GF-D8 (cell line): ENCODE results near the gene EZH2.

ENCODE experiments used
- DNase-seq: peaks from one replicate; lab custom pipeline; 2025; lab: John Stamatoyannopoulos, UW

Gene EZH2

DNA sequence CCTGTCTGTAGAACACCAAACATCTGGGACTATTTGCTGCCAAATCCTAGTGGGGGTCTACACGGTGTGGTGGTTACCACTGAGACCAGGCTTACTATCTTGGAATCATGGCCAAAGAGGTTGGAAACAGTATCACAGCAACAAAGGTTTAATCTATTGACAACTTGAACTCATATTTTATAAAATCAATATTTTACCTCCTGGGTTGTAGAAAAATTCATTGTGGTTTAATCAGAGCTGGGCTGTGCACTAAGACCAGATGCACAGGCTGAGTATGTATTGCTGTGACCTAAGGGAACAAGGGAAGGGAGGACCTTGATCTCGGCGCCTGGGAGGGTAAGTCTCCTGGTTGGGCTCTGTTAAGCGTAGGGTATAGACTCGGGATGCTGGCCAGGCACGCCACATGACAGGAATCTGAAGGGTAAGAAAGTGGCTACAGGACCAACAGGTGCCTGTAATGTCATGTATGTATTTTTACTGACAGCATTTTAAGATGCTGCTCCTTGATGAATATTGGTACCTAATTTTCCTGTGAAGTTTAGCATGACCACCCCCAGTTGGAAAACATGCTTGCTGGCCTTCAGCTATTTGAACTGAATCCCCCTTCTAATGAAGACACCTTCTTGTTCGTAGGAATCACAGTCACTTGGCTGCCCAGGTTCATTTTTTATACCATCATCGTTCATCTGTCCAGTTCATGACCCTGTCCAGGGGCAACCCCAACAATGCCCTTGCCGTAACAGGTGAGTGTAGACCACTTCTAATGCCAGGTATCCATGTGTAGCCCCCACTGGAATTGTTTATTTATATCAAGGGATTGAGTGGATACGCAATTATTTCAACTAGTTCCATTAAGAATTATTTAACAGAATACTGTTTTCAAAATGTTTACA, 79.5 kb downstream of the EZH2 start:
- no peak for DNase-seq

DNA sequence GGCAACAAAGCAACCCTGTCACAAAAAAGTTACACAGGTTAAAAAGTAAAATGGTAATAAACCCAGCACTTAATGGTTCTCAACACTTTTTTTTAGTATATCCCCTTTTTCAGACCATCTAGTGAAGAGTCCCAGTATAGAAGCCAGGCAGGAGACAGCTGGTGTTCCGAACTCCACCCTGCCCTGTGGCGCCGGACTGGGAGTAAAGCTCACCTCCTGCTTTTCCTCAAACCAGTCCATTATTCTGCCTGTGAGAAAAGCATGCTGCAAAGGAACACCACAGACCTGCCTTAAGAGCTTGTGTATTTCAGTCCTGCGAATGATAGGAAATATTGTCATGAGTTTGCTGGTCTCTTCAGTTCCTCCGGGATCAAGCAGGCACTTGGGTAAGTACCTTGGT, 81.0 kb downstream of the EZH2 start:
- DNase-seq: no peak

DNA sequence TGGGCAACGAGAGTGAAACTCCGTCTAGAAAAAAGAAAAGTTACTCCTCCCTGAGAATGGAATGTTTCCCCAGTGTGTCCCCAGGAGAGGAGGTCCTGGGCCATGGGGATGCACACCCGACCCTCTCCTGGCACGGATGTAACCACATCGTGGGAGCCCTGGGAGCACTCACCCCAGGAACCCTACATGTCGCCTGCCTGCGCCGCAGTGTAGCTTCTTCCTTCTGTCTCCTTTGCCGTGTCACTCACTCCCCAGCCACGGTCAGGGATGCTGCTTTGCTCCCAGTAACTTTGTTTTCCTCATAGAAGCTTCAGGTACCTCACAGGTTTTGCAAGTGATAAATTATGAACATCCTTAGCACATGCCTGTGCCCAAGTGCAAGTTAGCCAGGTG, 82.0 kb downstream of the EZH2 start:
- DNase-seq: no peak

DNA sequence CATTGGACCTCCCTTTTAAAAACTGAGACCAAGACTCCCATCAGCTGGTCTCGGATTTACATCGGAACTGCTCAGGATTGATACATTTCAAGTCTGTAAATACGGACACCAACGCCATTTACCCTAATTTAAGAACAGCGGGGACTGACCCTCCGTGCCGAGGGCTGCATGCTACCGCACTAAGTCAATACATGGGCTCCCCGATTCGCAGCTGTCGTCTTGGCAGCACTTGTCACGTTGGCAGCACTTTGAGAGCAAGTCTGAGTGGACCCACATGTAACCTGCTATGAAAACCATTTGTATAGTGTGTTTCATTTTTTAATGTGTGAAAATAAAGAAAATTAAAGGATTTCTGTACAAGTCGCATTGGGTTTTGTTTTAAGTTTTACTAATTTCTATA, 83.4 kb downstream of the EZH2 start:
- DNase-seq: no peak

- DNase-seq: no peak
Measured at GRCh38 chr7:148799893-148800555, 84.1 kb downstream of the EZH2 start.

DNA sequence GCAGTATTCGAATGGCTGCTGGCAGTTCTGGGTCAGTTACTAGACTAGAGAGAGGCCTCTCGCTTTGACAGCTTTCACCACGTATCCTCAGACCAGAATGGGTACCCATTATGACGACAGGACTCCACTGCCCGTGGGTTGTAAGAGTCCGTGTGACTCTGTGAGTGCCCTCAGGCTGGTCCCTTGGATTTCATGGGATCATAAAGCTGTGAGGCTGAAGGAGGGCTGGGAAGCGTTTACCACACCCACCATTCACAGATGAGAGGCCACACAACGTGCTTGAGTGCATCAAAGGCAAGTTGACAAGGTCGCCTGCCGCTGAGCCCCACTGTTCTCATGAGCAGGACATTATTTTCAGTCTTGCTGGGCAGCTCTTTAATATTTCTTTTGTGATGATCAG, 87.2 kb downstream of the EZH2 start:
- DNase-seq: no peak

DNA sequence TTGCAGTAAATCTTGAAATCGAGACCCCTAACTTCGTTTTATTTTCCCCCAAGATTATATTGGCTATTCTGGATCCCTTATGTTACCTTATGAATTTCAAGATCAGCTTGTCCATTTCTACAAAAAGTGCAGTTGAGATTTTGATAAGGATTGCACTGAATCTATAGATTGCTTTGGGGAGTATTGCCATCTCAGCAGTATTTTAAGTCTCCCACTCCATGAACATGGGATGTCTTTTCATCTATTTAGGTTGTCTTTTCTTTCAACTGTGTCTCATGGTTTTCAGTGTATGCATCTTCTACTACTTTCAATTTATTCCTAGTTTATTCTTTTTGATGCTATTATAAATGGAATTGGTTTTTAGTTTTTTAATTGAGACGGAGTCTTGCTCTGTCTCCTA, 89.6 kb downstream of the EZH2 start:
- no peak for DNase-seq

GRCh38 chr7:148793590-148793989, 90.5 kb downstream of the EZH2 start:
- no peak for DNase-seq

DNA sequence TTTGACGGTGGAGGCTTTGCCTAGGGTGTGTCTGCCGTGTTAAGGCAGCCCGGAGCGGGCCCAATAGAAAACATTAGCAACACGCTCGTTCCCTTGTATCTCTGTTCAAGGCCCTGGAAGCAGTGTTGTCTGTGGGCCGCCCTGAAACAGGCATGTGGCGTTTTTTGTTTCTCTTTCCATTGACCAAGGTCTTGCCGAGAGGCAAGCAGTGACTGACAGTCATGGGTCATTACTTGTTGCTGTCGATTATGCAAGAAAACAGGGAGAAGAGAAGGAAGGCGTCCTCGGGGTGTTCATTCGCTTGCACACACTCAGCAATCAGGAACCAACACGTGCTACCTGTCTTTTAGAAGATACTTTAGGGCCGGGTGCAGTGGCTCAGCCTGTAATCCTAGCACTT, 92.5 kb downstream of the EZH2 start:
- DNase-seq: no peak

GRCh38 chr7:148790850-148791249, 93.2 kb downstream of the EZH2 start:
- no peak for DNase-seq

- no peak for DNase-seq
Measured at GRCh38 chr7:148790131-148790726, 93.9 kb downstream of the EZH2 start.

DNA sequence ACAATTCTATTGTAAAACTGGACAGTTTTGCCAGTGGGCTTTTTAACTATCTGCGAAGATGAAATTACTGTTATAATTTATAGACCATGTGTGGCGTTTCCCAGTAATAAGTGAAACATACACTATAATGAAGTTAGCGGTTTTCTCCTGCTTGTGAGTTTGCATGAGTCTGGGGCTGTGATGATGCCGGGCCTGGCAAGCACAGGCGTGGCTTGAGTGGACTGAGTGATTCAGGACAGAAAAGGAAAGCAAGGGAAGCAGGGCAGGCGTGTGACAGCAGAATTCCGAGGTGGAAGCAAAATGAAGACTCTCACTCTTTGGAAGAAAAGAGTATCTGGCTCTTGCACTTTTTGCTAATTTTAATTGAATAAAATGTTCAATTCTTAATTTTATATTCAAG, 94.9 kb downstream of the EZH2 start:
- no peak for DNase-seq

DNA sequence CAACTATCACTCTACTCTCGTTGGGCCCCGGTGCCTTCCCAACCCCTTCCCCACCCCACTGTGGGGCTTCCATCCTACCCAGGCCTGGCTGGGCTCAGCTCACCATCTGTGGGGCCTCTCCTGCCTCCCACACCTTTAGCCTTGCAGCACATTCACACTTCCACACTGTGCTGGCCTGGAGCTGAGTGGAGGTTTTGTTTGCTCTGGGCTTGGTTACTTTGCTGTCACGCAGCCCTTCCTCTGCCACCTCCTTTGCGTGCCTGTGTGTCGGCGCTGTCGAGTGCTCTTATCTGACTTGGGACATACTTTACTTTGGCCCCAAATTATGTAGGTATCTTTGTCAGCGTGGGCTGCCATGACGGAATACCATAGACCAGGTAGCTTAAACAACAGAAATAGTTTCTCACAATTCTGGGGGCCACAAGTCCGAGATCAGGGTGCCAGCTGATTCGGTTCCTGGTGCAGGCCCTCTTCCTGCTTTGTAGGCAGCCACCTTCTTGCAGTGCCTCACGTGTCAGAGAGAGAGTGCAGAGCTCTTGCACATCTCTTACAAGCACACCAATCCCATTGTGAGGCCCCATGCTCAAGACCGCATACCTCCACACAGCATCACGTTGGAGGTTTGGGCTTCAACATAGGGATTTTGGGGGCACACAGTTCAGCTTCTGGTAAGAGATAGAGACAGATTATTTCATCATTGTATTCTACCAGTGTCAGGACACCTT, 96.4 kb downstream of the EZH2 start:
- no peak for DNase-seq

DNA sequence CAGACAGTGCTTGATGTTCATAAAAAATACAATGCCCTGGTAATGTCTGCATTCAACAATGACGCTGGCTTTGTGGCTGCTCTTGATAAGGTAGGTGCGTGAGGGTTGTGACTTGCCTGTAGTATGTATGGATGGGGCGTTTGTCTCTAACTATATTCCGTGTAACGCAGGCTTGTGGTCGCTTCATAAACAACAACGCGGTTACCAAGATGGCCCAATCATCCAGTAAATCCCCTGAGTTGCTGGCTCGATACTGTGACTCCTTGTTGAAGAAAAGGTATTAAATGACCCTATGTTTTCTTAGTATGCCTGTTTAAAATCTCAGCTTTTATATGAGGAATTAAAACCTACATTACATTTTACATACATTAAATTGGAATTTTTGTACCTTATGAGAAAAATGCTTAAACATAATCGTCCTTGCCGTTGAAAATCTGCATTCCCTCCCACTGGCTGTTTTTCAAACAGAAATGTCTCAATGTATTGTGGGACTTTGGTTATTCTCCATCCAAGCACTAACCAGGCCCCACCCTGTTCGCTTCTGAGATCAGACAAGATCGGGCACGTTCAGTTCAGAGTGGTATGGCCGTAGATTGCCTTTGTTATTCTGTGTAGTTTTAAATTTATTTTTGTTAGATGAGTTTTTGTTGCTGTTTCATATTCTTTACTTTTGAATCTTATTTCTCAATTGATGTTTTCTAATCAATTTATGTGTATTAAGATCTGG, 100.1 kb downstream of the EZH2 start:
- DNase-seq: no peak

GRCh38 chr7:148782757-148783456, 101.2 kb downstream of the EZH2 start:
- no peak for DNase-seq

DNA sequence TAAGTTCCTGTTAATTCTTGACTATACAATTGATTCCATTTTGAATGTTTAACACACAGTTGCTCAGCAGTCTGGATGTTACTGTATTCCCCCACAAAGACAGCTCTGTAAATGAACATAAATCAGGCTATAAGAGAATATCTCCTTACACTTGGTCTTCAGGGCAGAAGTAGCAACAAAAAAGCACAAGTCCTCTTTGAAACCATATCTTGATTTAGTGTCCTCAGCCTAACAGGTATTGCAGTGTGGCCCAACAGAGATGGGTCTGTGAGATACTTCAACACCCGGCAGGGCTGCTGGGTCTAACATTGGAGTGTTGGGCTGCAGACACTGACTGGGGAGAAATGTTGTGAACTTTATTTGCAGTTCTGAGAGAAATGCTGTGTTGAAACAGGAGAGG, 109.6 kb downstream of the EZH2 start:
- no peak for DNase-seq

DNA sequence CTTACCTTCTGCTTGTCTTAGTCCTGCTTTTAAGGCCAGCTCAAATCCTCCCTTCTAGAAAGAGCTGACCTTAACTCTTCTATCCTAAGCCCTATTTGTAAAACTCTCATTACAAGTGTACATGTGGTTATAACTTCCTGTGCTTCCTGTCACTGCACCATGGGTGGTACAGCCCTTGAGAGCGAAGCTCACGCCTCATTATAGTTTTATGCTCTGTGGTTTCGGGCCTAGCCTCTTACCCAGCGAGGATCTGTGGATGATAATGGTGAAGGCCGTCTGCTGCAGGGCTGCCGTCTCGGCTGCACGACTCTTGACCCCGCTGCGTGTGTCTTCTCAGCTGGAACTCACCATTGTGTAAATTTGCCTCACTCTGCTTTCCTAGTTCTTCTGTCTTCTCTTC, 110.8 kb downstream of the EZH2 start:
- peak; percentile 26 for DNase-seq

GRCh38 chr7:148772297-148773089, 111.6 kb downstream of the EZH2 start:
- no peak for DNase-seq

- DNase-seq: no peak
Measured at GRCh38 chr7:148770004-148770403, 114.1 kb downstream of the EZH2 start.

GRCh38 chr7:148763622-148764021, 120.5 kb downstream of the EZH2 start:
- DNase-seq: no peak
